ENCODE measurements around the gene ALDH16A1.

Gene ALDH16A1

DNA sequence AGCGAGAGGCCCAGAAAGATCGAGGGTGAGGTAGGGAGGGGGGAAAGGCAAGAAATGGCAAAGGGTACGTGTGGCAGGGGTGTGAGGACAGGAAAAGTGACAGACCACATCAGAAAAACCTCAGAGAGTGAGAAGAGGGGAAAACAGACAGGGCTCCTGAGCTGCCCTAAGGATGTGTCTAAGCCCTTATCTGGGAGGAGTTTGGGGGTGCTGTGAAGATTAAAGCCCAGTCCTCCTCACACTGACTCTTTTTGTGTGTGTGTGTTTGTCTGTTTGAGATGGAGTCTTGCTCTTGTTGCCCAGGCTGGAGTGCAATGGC is 29.1 kb upstream of the ALDH16A1 start:
- DNase-seq (ENCODE audit: low read depth): no peak

DNA sequence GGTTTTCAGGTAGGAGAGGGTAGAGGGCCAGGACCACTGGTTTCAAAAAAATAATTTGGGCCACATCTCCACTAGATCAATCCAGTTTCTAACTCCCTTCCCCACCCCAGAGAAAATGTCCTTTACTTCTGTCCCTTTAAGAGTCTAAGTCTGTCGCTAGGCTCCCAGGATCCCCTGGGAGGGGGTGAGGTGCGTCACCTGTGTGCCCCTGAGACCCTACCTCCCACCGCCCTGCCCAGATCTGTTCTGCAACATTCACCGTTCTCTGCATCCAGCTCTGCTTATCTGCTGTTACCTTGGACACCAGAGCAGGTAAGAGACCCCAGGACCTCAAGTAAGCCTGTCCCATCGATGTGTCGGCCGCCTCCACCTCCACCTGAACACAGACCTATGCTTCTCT is 27.8 kb upstream of the ALDH16A1 start, which contains the start of gene GFY:
TSS of gene GFY (plus strand) at position 211 of the 400 bp plus-strand sequence. CDS start 1,043 bp downstream, outside the sequence.
- DNase-seq (ENCODE audit: low read depth): no peak

DNA sequence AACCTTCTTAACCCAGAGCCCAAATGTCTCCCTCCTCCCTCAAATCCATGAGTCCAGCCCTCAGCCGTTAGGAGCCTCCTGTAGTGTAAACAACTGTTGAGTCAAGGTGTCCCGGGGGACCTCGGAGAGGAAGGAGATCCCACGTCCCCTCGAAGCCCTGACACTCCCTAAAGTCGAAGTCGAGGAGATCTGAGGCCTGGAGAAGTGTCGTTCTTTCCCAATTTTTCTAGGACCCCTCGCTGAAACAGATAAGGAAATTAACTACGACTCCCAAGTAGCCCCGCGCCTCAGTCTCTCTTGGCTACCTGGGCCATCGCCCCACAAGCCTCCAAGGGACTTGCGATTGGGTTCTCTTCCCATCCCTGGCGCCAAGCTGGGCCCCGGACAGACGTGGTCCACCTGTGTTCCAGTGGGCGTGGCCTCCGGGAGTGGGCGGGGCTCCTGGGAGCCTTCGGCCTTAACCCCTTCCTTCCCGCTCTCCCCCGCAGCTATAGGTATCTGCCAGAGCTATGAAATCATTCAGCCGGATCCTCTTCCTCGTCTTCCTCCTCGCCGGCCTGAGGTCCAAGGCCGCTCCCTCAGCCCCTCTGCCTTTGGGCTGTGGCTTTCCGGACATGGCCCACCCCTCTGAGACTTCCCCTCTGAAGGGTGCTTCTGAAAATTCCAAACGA is 27.0 kb upstream of the ALDH16A1 start:
- no peak for DNase-seq (ENCODE audit: low read depth)

DNA sequence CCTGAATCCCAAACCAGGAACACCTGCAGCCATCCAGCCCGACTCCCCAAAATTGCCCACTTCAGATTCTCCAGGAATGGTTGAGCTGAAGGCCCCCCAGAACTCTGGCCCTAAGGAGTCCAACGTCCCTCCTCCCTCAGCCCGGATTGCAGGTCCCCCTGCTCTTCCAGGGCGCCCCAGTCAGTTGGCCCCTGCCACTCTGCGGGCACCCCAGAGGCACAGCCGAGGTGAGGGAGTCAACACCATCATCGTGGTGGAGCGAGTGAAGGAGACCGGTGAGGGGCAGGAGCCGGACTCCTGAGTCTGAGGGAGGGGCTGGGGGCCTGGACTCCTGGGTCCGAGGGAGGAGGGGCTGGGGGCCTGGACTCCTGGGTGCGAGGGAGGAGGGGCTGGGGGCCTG is 25.7 kb upstream of the ALDH16A1 start:
- DNase-seq (ENCODE audit: low read depth): no peak

DNA sequence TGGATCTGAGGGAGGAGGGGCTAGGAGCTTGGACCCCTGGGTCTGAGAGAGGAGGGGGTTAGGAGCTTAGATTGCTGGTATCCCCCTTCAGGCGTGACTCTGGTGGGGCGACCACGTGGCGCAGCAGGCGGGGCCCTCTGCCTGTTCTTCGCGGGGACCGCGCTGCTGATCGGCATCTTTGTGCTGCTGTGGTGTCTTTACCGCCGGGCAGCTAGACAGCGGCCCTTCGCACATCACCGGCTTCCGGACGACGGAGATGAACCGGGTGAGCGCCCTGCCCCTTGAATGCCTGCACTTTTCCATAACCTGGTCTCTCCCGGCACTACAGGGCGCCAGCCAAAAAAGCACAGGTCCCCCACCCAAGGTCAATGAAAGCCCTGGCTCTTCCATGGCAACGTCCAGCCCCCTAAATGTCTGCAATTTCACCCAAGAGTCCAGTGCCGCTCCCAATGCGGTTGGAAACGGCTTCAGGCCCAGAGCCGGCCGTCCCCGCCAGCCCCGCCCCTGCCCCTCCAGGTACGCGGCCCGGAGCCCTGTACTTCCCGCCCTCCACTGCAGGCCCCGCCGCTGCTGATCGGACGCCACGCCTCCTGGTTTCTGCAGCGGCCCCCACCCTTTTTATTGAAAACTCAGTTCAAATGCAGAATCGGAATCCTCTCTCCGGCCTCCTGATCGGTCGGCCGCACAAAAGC is 25.0 kb upstream of the ALDH16A1 start:
- peak; percentile 17 for DNase-seq (ENCODE audit: low read depth)

DNA sequence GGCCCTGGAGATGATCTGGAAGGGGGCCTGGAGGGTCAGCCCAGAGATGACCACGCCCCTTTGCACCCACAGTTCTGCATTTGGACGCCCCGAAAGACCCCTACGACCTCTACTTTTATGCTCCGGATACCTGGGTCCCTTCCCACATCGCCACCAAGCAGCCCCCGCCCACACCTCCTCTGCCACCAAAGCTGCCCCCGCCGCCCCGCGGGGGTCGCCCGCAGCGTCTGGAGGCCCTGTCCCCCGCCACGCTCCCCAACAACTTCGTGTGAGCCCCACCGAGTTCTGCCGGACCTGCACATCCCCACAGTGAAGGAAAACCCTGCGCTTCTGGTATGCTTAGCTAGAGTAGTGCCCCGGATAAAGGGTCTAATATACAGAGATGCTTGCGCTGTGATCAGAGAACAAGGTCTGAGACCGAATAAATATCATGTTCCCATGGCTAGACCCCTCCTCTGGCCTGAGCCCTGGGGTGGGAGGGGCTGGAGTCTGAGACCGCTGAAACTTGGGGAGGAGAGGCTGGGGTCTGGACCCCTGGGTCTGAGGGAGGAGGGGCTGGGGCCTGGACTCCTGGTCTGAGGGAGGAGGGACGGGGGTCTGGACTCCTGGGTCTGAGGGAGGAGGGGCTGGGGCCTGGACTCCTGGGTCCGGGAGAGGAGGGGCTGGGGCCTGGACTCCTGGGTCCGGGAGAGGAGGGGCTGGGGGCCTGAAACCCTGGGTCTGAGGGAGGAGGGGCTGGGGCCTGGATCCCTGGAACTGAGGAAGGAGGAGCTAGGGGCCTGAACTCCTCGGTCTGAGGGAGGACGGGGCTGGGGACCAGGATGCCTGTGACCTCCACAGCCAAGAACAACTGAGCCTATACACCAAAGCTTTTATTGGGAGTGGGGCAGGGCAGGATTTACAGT is 24.2 kb upstream of the ALDH16A1 start:
- DNase-seq (ENCODE audit: low read depth): no peak

DNA sequence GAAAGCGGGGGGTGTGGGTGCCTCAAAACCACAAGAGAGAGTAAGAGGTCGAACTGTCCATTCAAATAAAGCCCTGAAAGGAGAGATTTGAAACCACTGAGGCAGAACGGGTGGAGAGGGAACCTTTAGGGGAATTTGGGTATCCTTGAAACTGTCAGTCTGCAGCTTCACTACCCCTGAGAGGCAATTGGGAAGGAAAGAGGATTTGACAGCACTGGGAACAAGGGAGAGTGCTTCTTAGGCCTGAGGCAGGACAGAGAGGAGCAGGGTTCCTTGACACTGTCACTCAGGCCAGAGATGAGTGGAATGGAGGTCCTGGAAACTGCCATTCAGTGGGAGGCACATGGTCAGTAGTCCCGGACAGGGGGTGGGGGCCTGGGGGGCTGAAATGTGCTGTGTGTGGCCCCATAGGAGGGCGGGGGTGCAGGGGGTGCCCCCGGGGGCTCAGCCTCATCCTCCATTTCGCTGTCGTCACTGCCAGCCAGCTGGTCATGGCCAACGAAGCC is 22.8 kb upstream of the ALDH16A1 start:
- no peak for DNase-seq (ENCODE audit: low read depth)

DNA sequence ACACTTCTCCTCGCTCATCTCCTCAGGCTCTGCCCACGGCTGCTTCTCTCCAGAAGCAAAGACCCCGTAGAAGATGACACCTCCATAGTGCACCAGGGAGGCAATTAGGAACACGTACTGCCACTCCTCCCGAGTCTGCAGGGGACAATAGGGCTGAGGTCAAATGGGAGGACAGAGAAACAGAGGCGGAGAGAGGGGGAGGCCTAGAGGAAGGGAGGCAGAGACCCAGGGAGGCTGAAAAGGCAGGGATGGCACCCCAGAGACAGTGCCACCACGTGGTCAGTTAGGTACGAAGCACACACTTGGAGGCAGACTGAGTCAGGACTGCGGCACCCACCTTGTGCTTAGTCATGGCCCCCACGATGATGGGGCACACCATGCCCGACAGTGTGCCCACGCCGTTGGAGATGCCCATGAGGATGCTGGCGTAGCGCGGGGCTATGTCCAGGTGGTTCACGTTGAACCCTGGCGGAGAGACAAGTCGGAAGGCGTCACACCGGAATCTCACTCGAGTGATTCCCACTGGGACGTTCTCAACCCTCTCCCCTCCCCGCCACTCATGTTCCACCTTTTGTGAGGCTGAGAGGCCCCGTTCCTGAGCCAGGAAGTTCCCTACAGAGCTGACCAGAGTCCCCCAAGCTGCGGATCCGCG is 22.2 kb upstream of the ALDH16A1 start:
- DNase-seq (ENCODE audit: low read depth): peak; percentile 18

DNA sequence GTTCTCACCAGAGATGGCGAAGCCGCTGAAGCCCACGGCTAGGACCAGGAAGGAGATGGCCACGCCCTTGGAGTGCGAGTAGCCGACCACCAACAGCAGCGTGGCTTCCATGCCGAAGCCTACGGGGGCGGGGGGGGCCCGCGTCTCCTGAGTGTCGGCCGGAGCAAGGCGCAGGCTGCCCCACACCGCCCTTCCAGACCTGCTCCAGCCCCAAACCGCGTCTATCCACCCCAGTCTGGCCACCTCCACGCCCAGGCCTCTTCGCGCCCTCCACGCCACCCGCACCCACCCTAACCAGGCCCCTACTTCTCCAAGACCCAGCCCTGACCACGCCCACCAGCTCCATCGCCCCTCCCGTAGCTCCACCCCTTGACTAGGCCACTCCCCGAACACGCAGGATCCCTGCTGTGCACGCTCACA is 21.7 kb upstream of the ALDH16A1 start:
- DNase-seq (ENCODE audit: low read depth): no peak

DNA sequence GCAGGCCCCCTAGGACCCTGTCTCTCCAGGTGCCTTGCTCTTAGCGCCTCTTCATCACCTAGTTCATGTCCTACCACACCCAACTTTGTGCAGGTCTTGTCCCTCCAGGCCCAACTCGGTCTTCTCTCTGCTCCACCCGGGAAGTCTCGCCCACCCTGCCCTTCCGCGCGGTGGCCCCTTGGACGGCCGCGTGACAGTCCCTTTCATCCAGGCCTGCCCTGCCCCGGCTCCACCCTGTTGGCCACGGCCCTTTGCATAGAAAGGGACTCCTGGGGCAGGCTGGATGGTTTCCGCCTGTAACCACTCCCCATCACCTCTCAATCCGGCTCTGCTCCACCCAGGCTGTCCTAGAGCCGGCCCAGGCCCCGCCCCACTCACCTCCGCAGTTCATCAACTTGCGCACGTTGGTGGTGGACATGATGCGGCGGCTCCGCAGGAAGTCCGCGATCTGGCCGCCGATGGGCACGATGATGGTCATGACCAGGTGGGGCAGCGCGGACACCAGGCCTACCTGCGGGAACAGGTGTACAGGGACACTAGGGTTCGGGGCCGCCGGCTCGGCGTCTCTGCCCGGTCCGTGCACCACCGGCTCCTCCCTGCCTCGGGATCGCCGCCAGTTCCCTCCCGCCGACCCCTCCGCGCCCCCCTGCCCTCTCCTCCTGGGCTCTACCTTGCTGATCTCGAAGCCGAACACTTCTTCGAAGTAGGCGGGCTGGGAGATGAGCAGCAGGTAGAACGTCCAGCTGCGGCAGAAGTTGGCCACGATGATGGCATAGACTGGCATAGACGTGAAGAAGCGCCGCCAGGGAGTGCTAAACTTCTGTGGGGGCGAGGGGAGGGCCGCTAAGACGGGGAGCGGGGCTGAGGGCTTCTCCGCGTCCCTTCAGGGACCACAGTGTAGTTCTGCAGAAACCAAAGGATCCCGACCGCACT is 20.6 kb upstream of the ALDH16A1 start:
- DNase-seq (ENCODE audit: low read depth): no peak

DNA sequence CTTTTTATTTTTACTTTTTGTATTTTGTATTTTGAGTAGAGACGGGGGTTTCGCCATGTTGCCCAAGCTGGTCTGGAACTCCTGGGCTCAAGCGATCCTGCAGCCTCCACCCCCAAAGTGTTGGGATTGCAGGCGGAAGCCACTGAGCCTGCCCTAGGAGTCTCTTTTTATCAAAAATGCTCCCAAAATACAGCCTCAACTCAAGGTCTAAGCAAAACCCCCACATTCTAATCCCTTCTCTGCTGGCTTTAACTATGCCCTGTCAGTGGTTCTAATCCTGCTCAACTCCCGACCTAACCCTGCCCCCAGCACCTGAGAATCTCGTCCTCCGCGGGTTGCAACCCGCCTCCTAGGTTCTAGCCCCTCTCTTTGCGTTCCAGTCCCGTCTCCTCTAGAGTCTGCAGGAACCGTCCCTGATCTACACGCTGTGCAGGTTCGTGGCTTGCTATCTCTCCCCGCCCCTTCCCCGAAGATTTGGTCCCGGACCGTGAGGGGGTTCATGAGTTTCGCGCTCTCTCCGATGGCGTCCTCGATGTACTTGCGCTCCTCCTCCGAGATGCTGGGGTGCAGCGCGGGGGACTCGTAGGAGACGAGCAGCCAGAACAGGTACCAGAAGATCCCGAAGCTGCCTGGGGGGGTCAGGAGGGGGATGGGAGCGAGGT is 19.7 kb upstream of the ALDH16A1 start:
- no peak for DNase-seq (ENCODE audit: low read depth)

DNA sequence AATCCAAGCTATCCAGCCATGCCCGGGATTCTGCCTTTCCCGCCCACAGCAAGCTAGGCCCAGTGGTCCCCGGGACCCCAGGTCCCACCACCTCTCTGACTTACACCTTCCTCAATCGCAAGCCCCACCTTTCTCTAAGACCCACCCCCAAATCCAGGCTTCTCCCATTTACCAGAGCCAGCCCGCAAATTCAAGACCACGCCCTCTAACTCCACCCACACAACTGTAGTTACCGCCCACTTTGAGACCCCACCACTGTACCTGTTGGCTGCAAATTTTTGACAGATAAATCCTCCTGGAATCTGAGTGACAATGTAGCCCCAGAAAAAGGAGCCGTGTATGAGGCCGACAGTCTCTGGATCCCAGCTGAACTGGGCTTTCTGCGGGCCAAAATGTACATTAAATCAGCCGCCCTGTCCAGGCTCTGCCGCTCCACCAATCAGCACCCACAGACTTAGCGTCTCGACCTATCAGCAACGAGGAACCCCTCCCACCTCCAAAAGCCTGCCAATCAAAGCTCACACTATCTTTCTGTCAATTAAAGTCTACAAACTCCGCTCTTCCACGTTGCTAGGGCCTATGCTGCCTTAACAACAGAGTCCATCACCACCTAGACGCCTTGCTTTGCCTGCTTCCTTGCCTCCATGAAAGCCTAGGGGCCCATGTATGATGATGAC is 18.0 kb upstream of the ALDH16A1 start:
- peak; percentile 28 for DNase-seq (ENCODE audit: low read depth)

DNA sequence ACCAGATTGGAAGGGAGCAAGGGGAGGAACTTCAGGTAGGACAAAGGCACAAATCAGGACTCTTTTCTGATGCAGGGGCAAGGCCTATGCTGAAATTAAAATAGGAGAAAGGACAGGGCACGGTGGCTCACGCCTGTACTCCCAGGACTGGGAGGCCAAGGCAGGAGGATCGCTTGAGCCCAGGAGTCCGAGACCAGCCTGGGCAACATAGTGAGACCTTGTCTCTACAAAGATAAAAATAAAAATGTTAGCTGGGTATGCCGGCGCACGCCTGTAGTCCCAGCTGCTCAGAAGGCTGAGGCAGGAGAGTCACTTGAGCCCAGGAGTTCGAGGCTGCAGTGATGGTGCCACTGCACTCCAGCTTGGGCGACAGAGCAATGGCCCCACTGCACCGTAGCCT is 17.4 kb upstream of the ALDH16A1 start:
- no peak for DNase-seq (ENCODE audit: low read depth)

DNA sequence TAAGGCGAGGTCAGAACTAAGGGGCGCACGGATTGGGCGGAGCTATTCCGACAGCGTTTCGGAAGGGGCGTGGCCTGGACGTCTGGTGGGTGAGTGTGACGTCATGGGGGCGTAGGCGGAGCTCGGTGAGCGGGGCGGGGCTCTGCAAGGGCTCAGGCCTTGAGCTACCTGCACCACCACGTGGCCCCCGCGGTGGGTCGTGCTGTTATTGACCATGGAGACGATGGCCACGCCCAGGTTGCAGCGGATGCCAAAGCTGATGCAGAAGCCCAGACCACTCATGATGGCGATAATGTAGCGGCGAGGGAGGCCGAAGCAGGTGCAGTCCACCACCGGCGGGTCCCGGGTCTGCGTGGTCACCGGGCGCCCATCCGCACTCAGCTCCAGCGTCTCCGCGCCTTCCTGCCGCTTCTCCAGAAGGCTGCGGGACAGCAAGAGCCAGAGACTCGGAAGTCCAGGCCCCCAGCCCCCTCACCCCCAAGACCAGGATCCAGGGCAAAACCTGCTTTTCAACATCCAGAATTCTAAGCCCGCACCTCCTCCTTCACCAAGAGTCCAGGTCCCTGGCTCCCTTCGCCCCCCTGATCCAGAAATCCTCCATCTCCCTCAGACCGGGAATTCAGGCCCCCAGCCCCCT is 16.5 kb upstream of the ALDH16A1 start:
- no peak for DNase-seq (ENCODE audit: low read depth)

DNA sequence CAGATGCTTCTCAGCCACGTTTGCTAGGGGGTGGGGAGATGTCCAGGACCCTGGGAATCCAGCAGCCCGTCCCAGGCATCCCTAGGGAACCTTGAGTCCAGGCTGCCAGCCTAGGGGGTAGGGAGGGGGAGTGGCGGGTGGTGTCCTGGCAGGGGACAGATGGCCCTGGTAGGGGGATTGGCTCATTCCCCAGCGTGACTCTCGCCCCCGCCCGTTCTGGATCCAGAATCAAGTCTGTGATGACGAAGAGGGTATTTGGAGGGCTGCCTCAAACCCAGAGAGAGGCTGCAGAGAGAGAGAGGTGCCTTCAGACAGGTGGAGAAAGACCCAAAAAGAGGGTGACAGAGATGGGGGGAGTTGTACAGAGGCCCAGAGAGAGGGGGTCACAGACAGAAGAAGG is 15.8 kb upstream of the ALDH16A1 start:
- no peak for DNase-seq (ENCODE audit: low read depth)

DNA sequence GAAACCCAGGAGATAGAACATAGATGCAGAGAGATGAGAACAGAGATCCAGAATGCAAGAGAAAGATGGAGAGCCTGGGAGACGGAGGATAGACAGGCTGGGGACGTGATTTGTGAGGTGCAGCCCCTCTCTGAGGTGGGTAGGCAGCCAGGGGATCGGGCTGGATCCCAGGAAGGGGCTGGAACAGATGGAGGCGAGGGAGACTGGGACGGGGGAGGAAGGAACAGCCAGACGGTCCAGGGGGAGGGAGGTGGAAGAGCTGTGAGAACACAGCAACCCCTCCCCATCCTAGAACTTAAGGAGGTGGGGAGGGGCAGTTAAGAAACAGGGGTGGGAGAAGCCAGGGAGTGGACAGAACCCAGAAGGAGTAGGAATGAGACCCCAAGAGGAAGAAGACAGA is 14.8 kb upstream of the ALDH16A1 start:
- no peak for DNase-seq (ENCODE audit: low read depth)

DNA sequence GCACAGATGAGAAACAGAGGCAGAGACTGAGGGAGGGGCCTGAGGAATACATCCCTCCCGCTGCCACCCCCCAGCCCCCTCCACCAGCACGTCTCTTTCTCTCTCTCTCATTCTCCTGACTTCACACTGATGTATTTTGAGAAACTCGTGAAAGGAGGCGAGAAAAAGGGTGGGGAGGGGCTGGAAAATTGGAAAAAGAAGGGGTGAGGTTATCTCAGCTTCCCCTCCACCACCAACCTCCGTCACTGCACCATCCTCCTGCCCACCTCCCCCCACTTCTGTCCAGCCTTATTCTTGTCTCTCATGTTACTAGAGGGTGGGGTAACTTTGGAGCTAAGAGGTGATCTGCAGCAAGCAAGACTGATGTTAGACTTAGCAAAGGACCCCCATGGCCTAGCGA is 13.2 kb upstream of the ALDH16A1 start:
- no peak for DNase-seq (ENCODE audit: low read depth)

DNA sequence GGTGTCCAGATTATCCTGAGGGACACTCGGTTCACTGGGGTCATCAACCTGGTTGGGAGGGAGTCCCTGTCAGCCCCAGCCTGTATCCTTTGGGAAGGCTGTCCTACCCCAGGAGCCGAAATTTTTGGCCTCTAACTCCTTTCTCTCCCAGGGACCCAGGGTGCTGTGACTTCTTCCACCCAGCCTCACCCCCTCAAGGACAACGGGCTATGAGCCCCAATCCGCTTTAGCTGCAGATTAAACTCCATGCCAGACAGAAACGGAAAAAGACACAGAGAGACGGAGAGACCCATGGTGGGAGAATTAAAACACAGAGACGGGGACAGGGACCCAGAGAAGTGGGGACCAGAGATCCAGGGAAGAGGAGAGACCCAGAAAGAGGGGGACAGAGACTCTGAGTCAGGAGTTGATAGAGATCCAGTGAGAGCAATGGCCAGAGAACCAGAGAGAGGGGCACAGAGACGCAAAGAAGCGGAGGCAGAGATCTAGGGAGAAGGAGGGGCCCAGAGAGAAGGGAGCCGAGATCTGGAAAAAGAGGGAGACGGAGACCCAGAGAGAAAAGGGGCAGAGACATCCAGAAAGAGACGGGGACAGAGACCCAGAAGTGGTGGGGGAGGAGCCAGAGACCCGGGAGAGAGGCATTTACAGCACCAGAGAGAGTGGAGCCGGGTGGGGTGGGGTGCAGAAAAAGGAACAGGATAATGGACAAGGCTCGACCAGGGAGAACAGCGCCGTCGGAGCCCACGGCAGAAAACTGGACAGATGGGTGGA is 12.4 kb upstream of the ALDH16A1 start:
- no peak for DNase-seq (ENCODE audit: low read depth)

All from EH (cell line).